OCI-LY7 (cell line): ENCODE measurements around the gene SLC13A5. TPM values are rescaled to one million over a fixed set of nuclear protein-coding genes. Genes with fewer than 3 reads are reported as not detected.

Experiments
- BruUV-seq: library from RNA; stranded (reverse); fragments of 400-500 nt; replicated peaks from 2 replicates; lab custom pipeline; 2021; lab: Mats Ljungman, UMichigan
- CTCF ChIA-PET: fragments of 300-600 bp; sonication (Branson Sonifier 250); formaldehyde crosslinking; loops from one replicate; lab custom pipeline; 2022; ENCODE audit warnings: antibody characterized with exemption; ENCODE audit not compliant: unreplicated experiment; lab: Charles Lee
- POLR2A ChIA-PET: fragments of 300-600 bp; sonication (Branson Sonifier 250); formaldehyde crosslinking; loops from one replicate; lab custom pipeline; 2022; ENCODE audit warnings: antibody characterized with exemption; lab: Charles Lee
- DNase-seq: peaks from one replicate; pipeline ENCODE4 v3.0.0-alpha.2; 2015; ENCODE audit warnings: low spot score
- H2AFZ ChIP-seq: fragments of 200-600 bp; sonication (generic), shearing (Covaris generic); 2 replicates; pipeline ENCODE4 v1.6.1; 2014; ENCODE audit warnings: mild to moderate bottlenecking, antibody characterized with exemption, low read length, moderate library complexity
- H3K27ac ChIP-seq: fragments of 200-600 bp; sonication (generic); 2 replicates; pipeline ENCODE4 v1.5.1; 2014; ENCODE audit warnings: mixed run types, low read depth, mild to moderate bottlenecking, moderate library complexity, low read length, inconsistent platforms; ENCODE audit not compliant: poor library complexity, severe bottlenecking
- H3K36me3 ChIP-seq: fragments of 200-600 bp; sonication (generic); 2 replicates; pipeline ENCODE4 v1.6.1; 2014; ENCODE audit warnings: mild to moderate bottlenecking, antibody characterized with exemption, low read length, moderate library complexity, mixed read lengths; ENCODE audit not compliant: insufficient read depth
- H3K4me1 ChIP-seq: fragments of 200-600 bp; sonication (generic); 2 replicates; pipeline ENCODE4 v1.5.1; 2014; ENCODE audit warnings: mild to moderate bottlenecking, low read length; ENCODE audit not compliant: insufficient read depth, poor library complexity, severe bottlenecking
- H3K4me2 ChIP-seq: fragments of 200-600 bp; sonication (generic); 2 replicates; pipeline ENCODE4 v1.6.1; 2014; ENCODE audit warnings: mild to moderate bottlenecking, low read length
- H3K4me3 ChIP-seq: fragments of 200-600 bp; sonication (generic); 2 replicates; pipeline ENCODE4 v1.5.1; 2014; ENCODE audit warnings: mild to moderate bottlenecking, low read depth, low read length; ENCODE audit not compliant: poor library complexity, severe bottlenecking
- H3K79me2 ChIP-seq: fragments of 200-600 bp; sonication (generic); 2 replicates; pipeline ENCODE4 v1.6.1; 2016; ENCODE audit warnings: low read depth, mild to moderate bottlenecking, low read length, moderate library complexity, mixed read lengths; ENCODE audit not compliant: insufficient read depth
- H3K9me2 ChIP-seq: fragments of 200-600 bp; sonication (generic); 2 replicates; pipeline ENCODE4 v1.6.1; 2016; ENCODE audit warnings: mild to moderate bottlenecking, low read length, mixed read lengths; ENCODE audit not compliant: insufficient read depth
- H3K9me3 ChIP-seq: fragments of 200-600 bp; sonication (generic); 2 replicates; pipeline ENCODE4 v1.6.1; 2014; ENCODE audit warnings: mild to moderate bottlenecking, mixed run types, low read length, mixed read lengths
- H4K20me1 ChIP-seq: fragments of 200-600 bp; sonication (generic); 2 replicates; pipeline ENCODE4 v1.6.1; 2014; ENCODE audit warnings: mild to moderate bottlenecking, antibody characterized with exemption, low read length, moderate library complexity, mixed read lengths; ENCODE audit not compliant: insufficient read depth
- EZH2phosphoT487 ChIP-seq: fragments of 200-600 bp; sonication (generic); IDR thresholded peaks from 2 replicates; pipeline ENCODE4 v1.6.1; 2018; ENCODE audit warnings: low read depth, borderline replicate concordance, mild to moderate bottlenecking, mixed run types, antibody characterized with exemption, low read length, moderate library complexity, mixed read lengths
- intact Hi-C: fragments of 100-400 bp; cut with micrococcal nuclease; formaldehyde crosslinking; loops from one replicate; pipeline ENCODE4 v1.10.0; 2022; ENCODE audit not compliant: unreplicated experiment
- total RNA-seq, 2 experiments: library from RNA; depleted of rRNA in 1 of 2; stranded (reverse); fragments of >200 nt in 1 of 2; shearing (Covaris generic) in 1 of 2; gene quantifications; 2 replicates each; pipeline ENCODE4 v1.2.3, GENCODE V29; 2014 to 2022
- TF ChIP-seq, protein P1 (sequence below): fragments of 200-600 bp; sonication (generic); conservative IDR thresholded peaks from 2 replicates; pipeline ENCODE4 v1.5.1; 2014; ENCODE audit warnings: mild to moderate bottlenecking, antibody characterized with exemption, low read length, moderate library complexity, mixed read lengths

SLC13A5 gene
- total RNA-seq, 2 experiments from 2014 or later: not detected

- no peak for DNase-seq
- no peaks in the 10 kb centered on the region for H3K79me2 ChIP-seq
- no TSS peak for BruUV-seq
- CTCF ChIA-PET: no interaction called here
- no peaks in the 10 kb centered on the region for H3K9me3 ChIP-seq
- intact Hi-C loops: no loop called here
- H3K27ac ChIP-seq: no peak overlapping the region
- TF ChIP-seq, protein P1, sequence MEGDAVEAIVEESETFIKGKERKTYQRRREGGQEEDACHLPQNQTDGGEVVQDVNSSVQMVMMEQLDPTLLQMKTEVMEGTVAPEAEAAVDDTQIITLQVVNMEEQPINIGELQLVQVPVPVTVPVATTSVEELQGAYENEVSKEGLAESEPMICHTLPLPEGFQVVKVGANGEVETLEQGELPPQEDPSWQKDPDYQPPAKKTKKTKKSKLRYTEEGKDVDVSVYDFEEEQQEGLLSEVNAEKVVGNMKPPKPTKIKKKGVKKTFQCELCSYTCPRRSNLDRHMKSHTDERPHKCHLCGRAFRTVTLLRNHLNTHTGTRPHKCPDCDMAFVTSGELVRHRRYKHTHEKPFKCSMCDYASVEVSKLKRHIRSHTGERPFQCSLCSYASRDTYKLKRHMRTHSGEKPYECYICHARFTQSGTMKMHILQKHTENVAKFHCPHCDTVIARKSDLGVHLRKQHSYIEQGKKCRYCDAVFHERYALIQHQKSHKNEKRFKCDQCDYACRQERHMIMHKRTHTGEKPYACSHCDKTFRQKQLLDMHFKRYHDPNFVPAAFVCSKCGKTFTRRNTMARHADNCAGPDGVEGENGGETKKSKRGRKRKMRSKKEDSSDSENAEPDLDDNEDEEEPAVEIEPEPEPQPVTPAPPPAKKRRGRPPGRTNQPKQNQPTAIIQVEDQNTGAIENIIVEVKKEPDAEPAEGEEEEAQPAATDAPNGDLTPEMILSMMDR: no peak
- TF ChIP-seq EZH2phosphoT487: no peak
- H2AFZ ChIP-seq: no peak overlapping the region
- H3K36me3 ChIP-seq: no peaks in the 10 kb centered on the region
- no peaks in the 10 kb centered on the region for H3K9me2 ChIP-seq
- H3K4me2 ChIP-seq: no peak overlapping the region
- POLR2A ChIA-PET: no interaction called here
- H3K4me1 ChIP-seq: no peaks in the 10 kb centered on the region
- no peak overlapping the region for H3K4me3 ChIP-seq
- 0 out of 2 replicates have a peak, but pooled peaks cover 4% of the 10 kb centered on the region for H4K20me1 ChIP-seq
These were observed 37.9 kb downstream of the SLC13A5 start for GRCh38 chr17:6675201-6675825.

DNA sequence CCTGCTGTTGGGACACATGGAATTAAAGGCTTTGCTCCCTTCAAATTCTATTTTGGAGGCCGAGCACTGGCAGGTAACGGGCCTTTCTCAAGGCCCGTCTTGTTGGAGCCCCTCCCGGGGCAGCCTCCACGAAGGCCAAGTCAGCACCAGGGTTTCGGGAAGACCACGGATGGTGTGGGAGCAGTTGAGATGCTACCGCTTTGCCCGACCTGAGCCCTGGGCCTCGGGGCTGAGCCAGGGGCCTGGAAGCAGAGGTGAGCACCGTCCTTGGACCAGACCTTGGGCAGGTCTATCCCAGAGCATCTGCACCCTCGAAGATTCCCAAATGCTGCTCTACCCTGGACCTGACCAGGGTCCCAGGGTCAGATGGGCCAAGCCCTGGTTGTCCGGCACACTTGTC, 38.6 kb downstream of the SLC13A5 start:
- ChIA-PET CTCF (no interaction called here), POLR2A (no interaction called here)
- H3K36me3 ChIP-seq: no peaks in the 10 kb centered on the region
- BruUV-seq: no TSS peak
- intact Hi-C loops: no loop called here
- H3K27ac ChIP-seq: no peak overlapping the region
- no peak for DNase-seq
- H3K4me2 ChIP-seq: no peak overlapping the region
- no peaks in the 10 kb centered on the region for H3K9me2 ChIP-seq
- H3K79me2 ChIP-seq: no peaks in the 10 kb centered on the region
- no peaks in the 10 kb centered on the region for H3K9me3 ChIP-seq
- H4K20me1 ChIP-seq: 0 out of 2 replicates have a peak, but pooled peaks cover 4% of the 10 kb centered on the region
- TF ChIP-seq, protein P1: no peak
- no peak for TF ChIP-seq EZH2phosphoT487
- no peak overlapping the region for H2AFZ ChIP-seq
- H3K4me1 ChIP-seq: no peaks in the 10 kb centered on the region
- H3K4me3 ChIP-seq: no peak overlapping the region

GRCh38 chr17:6671431-6671830, 41.7 kb downstream of the SLC13A5 start:
- Histone ChIP-seq H4K20me1 (no peaks in the 10 kb centered on the region), H3K9me2 (no peaks in the 10 kb centered on the region), H3K4me3 (no peak overlapping the region), H3K27ac (no peak overlapping the region), H3K4me2 (no peak overlapping the region), H3K36me3 (peaks cover 6% of the 10 kb centered on the region; the same call in 1 of the 2 replicates), H3K79me2 (no peaks in the 10 kb centered on the region), H3K9me3 (no peaks in the 10 kb centered on the region), H2AFZ (no peak overlapping the region), H3K4me1 (no peaks in the 10 kb centered on the region)
- POLR2A ChIA-PET: no interaction called here
- BruUV-seq: no TSS peak
- no peak for DNase-seq
- TF ChIP-seq, protein P1: no peak
- no peak for TF ChIP-seq EZH2phosphoT487
- intact Hi-C loops: no loop called here
- CTCF ChIA-PET: no interaction called here
